ENCODE results near the gene FBXO31. TPM values are rescaled to one million over a fixed set of nuclear protein-coding genes. Genes with fewer than 3 reads are reported as not detected.

FBXO31 gene
- total and polyA plus RNA-seq, 2 of the 8 experiments (the other 6 are each of a cell fraction or from before 2014, with no cell fraction given): 8.3 to 21.6 TPM

- Histone ChIP-seq H3K4ac (replicated peaks; ENCODE audit: insufficient read length, low read depth, low read length) (no peak overlapping the region), H2BK15ac (ENCODE audit: low read length) (no peak overlapping the region), H3K14ac (ENCODE audit: insufficient read length) (no peak overlapping the region), H3K4me3 (ENCODE audit: extremely low read depth in 1 of 4, insufficient read depth in 2 of 4, low read depth in 3 of 4, low read length in 4 of 4) (no peak overlapping the region), H3K18ac (ENCODE audit: extremely low read depth, low read length) (no peak overlapping the region), H3K27ac (ENCODE audit: low read depth, low read length) (no peak overlapping the region), H3K9me3 (ENCODE audit: insufficient read depth in 2 of 2, low read depth in 1 of 2, low read length in 1 of 2) (no peaks in the 10 kb centered on the region), H3K23me2 (ENCODE audit: low read depth, low read length) (no peaks in the 10 kb centered on the region), H2BK120ac (replicated peaks; ENCODE audit: low read depth, low read length) (no peak overlapping the region), H2BK5ac (ENCODE audit: low read depth, low read length) (no peak overlapping the region), H4K20me1 (replicated peaks in 1 of 2; ENCODE audit: control insufficient read depth in 1 of 2, insufficient read depth in 2 of 2, low read length in 2 of 2) (peaks cover 0 to 5% of the 10 kb centered on the region in 2 experiments), H3K9ac (replicated peaks in 1 of 4; ENCODE audit: extremely low read depth in 1 of 4, low read depth in 3 of 4, low read length in 3 of 4) (no peak overlapping the region), H3K79me1 (ENCODE audit: low read depth, low read length) (peaks cover 9% of the 10 kb centered on the region), H3K23ac (ENCODE audit: insufficient read length) (no peak overlapping the region), H2BK12ac (ENCODE audit: low read depth, low read length) (no peak overlapping the region), H3K4me2 (ENCODE audit: insufficient read depth in 1 of 2, low read depth in 2 of 2, low read length in 2 of 2) (no peak overlapping the region), H4K91ac (replicated peaks; ENCODE audit: insufficient read length, low read length) (no peak overlapping the region), H3K4me1 (replicated peaks in 1 of 4; ENCODE audit: control insufficient read depth in 3 of 4, insufficient read depth in 4 of 4, low read length in 3 of 4) (peaks cover 0 to 8% (median 1%) of the 10 kb centered on the region in 4 experiments; a peak in 3 of 7 replicates), H3K56ac (replicated peaks; ENCODE audit: insufficient read length, low read depth, low read length) (no peak overlapping the region), H4K5ac (ENCODE audit: insufficient read length, low read depth, low read length) (no peak overlapping the region), H4K8ac (ENCODE audit: extremely low read depth, insufficient read depth, low read length) (no peak overlapping the region), H3K27me3 (replicated peaks in 1 of 4; ENCODE audit: control insufficient read depth in 3 of 4, extremely low read depth in 1 of 4, insufficient read depth in 3 of 4, low read length in 3 of 4) (no peaks in the 10 kb centered on the region), H3K36me3 (ENCODE audit: control insufficient read depth in 2 of 4, insufficient read depth in 4 of 4, low read length in 3 of 4) (peaks cover 0 to 3% (median 0%) of the 10 kb centered on the region in 4 experiments; a peak in 2 of 8 replicates), H2AFZ (ENCODE audit: low read length) (no peak overlapping the region), H2AK5ac (ENCODE audit: low read depth, low read length) (no peak overlapping the region), H3K79me2 (ENCODE audit: control insufficient read depth in 1 of 2, insufficient read depth in 2 of 2, low read length in 2 of 2) (no peaks in the 10 kb centered on the region; a peak in 1 of 4 replicates), H2BK20ac (ENCODE audit: low read length) (no peak overlapping the region)
- ChIA-PET POLR2A (ENCODE audit: partially characterized antibody) (interaction anchor here (1.0 kb wide), 1 partner anchor 30 kb away, joined by 4 read pairs; no protein-coding TSS in a partner anchor), CTCF (ENCODE audit: partially characterized antibody) (interaction anchor here (0.8 to 2.3 kb wide), 4 partner anchors 14 to 61 kb away, joined by 3 to 7 read pairs (median 4); no protein-coding TSS in a partner anchor)
- FAIRE-seq: no peak
- WGBS, 2 experiments (ENCODE audit: extremely low coverage in 1 of 2, insufficient coverage in 1 of 2, insufficient read length in 1 of 2, insufficient replicate concordance in 2 of 2, low coverage in 1 of 2, low lambda C conversion rate in 2 of 2, missing lambda C conversion rate in 1 of 2): 94% methylated on average over 8 of the region's 8 CpGs; no CpG with 5 or more reads in 1 of the 2 experiments
- no peak for DNase-seq (ENCODE audit: low read depth in 1 of 2, low spot score in 2 of 2)
- no peak for TF ChIP-seq CEBPB (IDR thresholded peaks at IDR 0.05; ENCODE audit: low read depth, low read length)
- no peak for TF ChIP-seq E2F6 (IDR thresholded peaks at IDR 0.05)
- no peak for TF ChIP-seq SIN3A (conservative IDR thresholded peaks at IDR 0.05 in 1 of 2, IDR thresholded peaks at IDR 0.05 in 1 of 2; ENCODE audit: low read depth in 1 of 2, low read length in 2 of 2)
- TF ChIP-seq PHF8 (conservative IDR thresholded peaks at IDR 0.05; ENCODE audit: low read depth, low read length): no peak
- no peak for TF ChIP-seq CTCF (IDR thresholded peaks at IDR 0.05; ENCODE audit: control extremely low read depth in 1 of 3, insufficient read depth in 1 of 3, low read depth in 1 of 3, low read length in 3 of 3)
- no peak for TF ChIP-seq KDM1A (IDR thresholded peaks at IDR 0.05; ENCODE audit: borderline replicate concordance, low read length)
- TF ChIP-seq RXRA (IDR thresholded peaks at IDR 0.05; ENCODE audit: insufficient read depth, low read depth, low read length): no peak
- no peak for TF ChIP-seq MAX (IDR thresholded peaks at IDR 0.05)
These were observed 33.5 kb downstream of the FBXO31 start for GRCh38 chr16:87350031-87350430.

Data from H1 (cell line).